Neural cell (in vitro differentiated cells): ENCODE results near the gene C16orf86. TPM values are rescaled to one million over a fixed set of nuclear protein-coding genes. Genes with fewer than 3 reads are reported as not detected.
"Not testable (repeated sequence)": the region's sequence is repeated elsewhere in the genome, so short reads cannot be mapped to it uniquely, and the experiment has no call there.

Experiments
- H2AFZ ChIP-seq: fragments of 200-600, 300-800 bp; sonication (generic), shearing (Covaris generic); 2 replicates; pipeline ENCODE4 v1.6.0; 2014; ENCODE audit warnings: low read depth, mild to moderate bottlenecking, antibody characterized with exemption, low read length, moderate library complexity
- H3F3A ChIP-seq: fragments of 200-600 bp; shearing (Covaris generic); 2 replicates; pipeline ENCODE4 v1.6.1; 2016; ENCODE audit warnings: mild to moderate bottlenecking, moderate library complexity, mixed read lengths, antibody characterized with exemption, low read length; ENCODE audit not compliant: insufficient read depth, poor library complexity, severe bottlenecking
- H3K27ac ChIP-seq: fragments of 200-600, 300-800 bp; sonication (generic), shearing (Covaris generic); 2 replicates; pipeline ENCODE4 v1.5.1; 2014; ENCODE audit warnings: mild to moderate bottlenecking, low read length, moderate library complexity
- H3K27me3 ChIP-seq: fragments of 300-800, 200-600 bp; sonication (generic), shearing (Covaris generic); 2 replicates; pipeline ENCODE4 v1.6.0; 2014; ENCODE audit warnings: mild to moderate bottlenecking, low read depth, low read length, moderate library complexity; ENCODE audit not compliant: insufficient read depth
- H3K36me3 ChIP-seq: fragments of 300-800, 200-600 bp; sonication (generic), shearing (Covaris generic); 2 replicates; pipeline ENCODE4 v1.5.1; 2014; ENCODE audit warnings: mild to moderate bottlenecking, antibody characterized with exemption, low read length, moderate library complexity; ENCODE audit not compliant: insufficient read depth
- H3K4me2 ChIP-seq: fragments of 300-800, 200-600 bp; sonication (generic), shearing (Covaris generic); 2 replicates; pipeline ENCODE4 v1.6.0; 2014; ENCODE audit warnings: mild to moderate bottlenecking, low read length
- H3K4me3 ChIP-seq: fragments of 300-800, 200-600 bp; sonication (generic), shearing (Covaris generic); 2 replicates; pipeline ENCODE4 v1.5.1; 2014; ENCODE audit warnings: mild to moderate bottlenecking, low read length, moderate library complexity
- H3K79me2 ChIP-seq: fragments of 200-600 bp; shearing (Covaris generic); replicated peaks from 2 replicates; pipeline ENCODE4 v1.6.0; 2014; ENCODE audit warnings: mild to moderate bottlenecking, low read length, moderate library complexity; ENCODE audit not compliant: insufficient read depth
- H3K9ac ChIP-seq: fragments of 300-800, 200-600 bp; sonication (generic), shearing (Covaris generic); 2 replicates; pipeline ENCODE4 v1.6.1; 2016; ENCODE audit warnings: mild to moderate bottlenecking, low read length, mixed read lengths
- H3K9me2 ChIP-seq: fragments of 200-600 bp; shearing (Covaris generic); 2 replicates; pipeline ENCODE4 v1.6.1; 2016; ENCODE audit warnings: mild to moderate bottlenecking, low read length, mixed read lengths; ENCODE audit not compliant: insufficient read depth
- H3K9me3 ChIP-seq: fragments of 200-600, 300-800 bp; sonication (generic), shearing (Covaris generic); 2 replicates; pipeline ENCODE4 v1.6.1; 2016; ENCODE audit warnings: mild to moderate bottlenecking, mixed run types, low read length, moderate library complexity, mixed read lengths
- H4K20me1 ChIP-seq: fragments of 200-600 bp; shearing (Covaris generic); 2 replicates; pipeline ENCODE4 v1.6.1; 2016; ENCODE audit warnings: mild to moderate bottlenecking, mixed run types; ENCODE audit not compliant: insufficient read depth
- CTCF ChIP-seq: fragments of 450-650 bp; IDR thresholded peaks from 2 replicates; pipeline ENCODE4 v1.5.1; 2014; ENCODE audit warnings: antibody characterized with exemption, mild to moderate bottlenecking, moderate library complexity; ENCODE audit not compliant: poor library complexity, severe bottlenecking
- EP300 ChIP-seq: fragments of 450-650 bp; conservative IDR thresholded peaks from 2 replicates; pipeline ENCODE4 v1.6.1; 2014; ENCODE audit warnings: antibody characterized with exemption, mild to moderate bottlenecking, moderate library complexity; ENCODE audit not compliant: poor library complexity, severe bottlenecking
- EZH2 ChIP-seq: fragments of 200-600, 300-800 bp; shearing (Covaris generic), sonication (generic); IDR thresholded peaks from 2 replicates; pipeline ENCODE4 v1.6.1; 2014; ENCODE audit warnings: antibody characterized with exemption, low read length, borderline replicate concordance, mild to moderate bottlenecking; ENCODE audit not compliant: insufficient read depth, poor library complexity, severe bottlenecking
- MXI1 ChIP-seq: fragments of 450-650 bp; conservative IDR thresholded peaks from 2 replicates; pipeline ENCODE4 v1.6.1; 2014; ENCODE audit warnings: antibody characterized with exemption, mild to moderate bottlenecking; ENCODE audit not compliant: poor library complexity, severe bottlenecking
- POLR2AphosphoS5 ChIP-seq: IDR thresholded peaks from 2 replicates; pipeline ENCODE4 v1.6.1; 2012
- RAD21 ChIP-seq: fragments of 450-650 bp; conservative IDR thresholded peaks from 2 replicates; pipeline ENCODE4 v1.6.1; 2014; ENCODE audit warnings: antibody characterized with exemption, mild to moderate bottlenecking, moderate library complexity
- REST ChIP-seq: IDR thresholded peaks from 2 replicates; pipeline ENCODE4 v1.6.1; 2012; ENCODE audit warnings: borderline replicate concordance
- SMC3 ChIP-seq: fragments of 450-650 bp; conservative IDR thresholded peaks from 2 replicates; pipeline ENCODE4 v1.6.1; 2014; ENCODE audit warnings: antibody characterized with exemption, mild to moderate bottlenecking, moderate library complexity; ENCODE audit not compliant: poor library complexity
- TAF1 ChIP-seq: IDR thresholded peaks from 2 replicates; pipeline ENCODE4 v1.6.1; 2012; ENCODE audit warnings: low read depth
- polyA plus RNA-seq: library from polyadenylated mRNA; depleted of rRNA; stranded (reverse); fragments of >200 nt; gene quantifications from 2 replicates; pipeline ENCODE4 v1.2.3, GENCODE V29; 2014

The C16orf86 gene
- polyA plus RNA-seq, 1 donor from 2014 or later = 2.4 TPM

- Histone ChIP-seq H3K27ac (no peak overlapping the region), H3K79me2 (peaks cover 3% of the 10 kb centered on the region), H3K9me3 (no peaks in the 10 kb centered on the region), H3K9ac (no peak overlapping the region), H3K27me3 (no peaks in the 10 kb centered on the region), H4K20me1 (no peaks in the 10 kb centered on the region), H2AFZ (no peak overlapping the region), H3K9me2 (no peaks in the 10 kb centered on the region), H3K36me3 (peaks cover 7% of the 10 kb centered on the region), H3K4me2 (no peak overlapping the region), H3K4me3 (no peak overlapping the region), H3F3A (no peaks in the 10 kb centered on the region)
- TF ChIP-seq RAD21 = no peak
- TF ChIP-seq SMC3 = no peak
- no peak for TF ChIP-seq EP300
- no peak for TF ChIP-seq REST
- no peak for TF ChIP-seq EZH2
- TF ChIP-seq TAF1 = no peak
- no peak for TF ChIP-seq POLR2AphosphoS5
- TF ChIP-seq CTCF = no peak
- no peak for TF ChIP-seq MXI1
These were observed 18.9 kb downstream of the C16orf86 start for GRCh38 chr16:67685388-67686112.

GRCh38 chr16:67693517-67694285 is 27.1 kb downstream of the C16orf86 start:
- H3K4me2 ChIP-seq, H4K20me1 ChIP-seq: not testable (repeated sequence)

More at GRCh38 chr16:67693517-67694285, 27.1 kb downstream of the C16orf86 start:
- H3K79me2 ChIP-seq, H3F3A ChIP-seq, H3K9ac ChIP-seq, H3K9me2 ChIP-seq, H3K9me3 ChIP-seq, H3K27ac ChIP-seq, H3K36me3 ChIP-seq, H2AFZ ChIP-seq, H3K4me3 ChIP-seq, H3K27me3 ChIP-seq: not testable (repeated sequence)
